ENCODE data around the gene POLR2B. TPM values are rescaled to one million over a fixed set of nuclear protein-coding genes. Genes with fewer than 3 reads are reported as not detected.

Gene POLR2B
- total and polyA plus RNA-seq, 2 of the 8 experiments (the other 6 are each of a cell fraction or from before 2014, with no cell fraction given): 59.3 to 115 TPM

- H3K27me3 ChIP-seq (replicated peaks in 1 of 4; ENCODE audit: control insufficient read depth in 3 of 4, extremely low read depth in 1 of 4, insufficient read depth in 3 of 4, low read length in 3 of 4): no peaks in the 10 kb centered on the region
- H3K4me1 ChIP-seq (replicated peaks in 1 of 4; ENCODE audit: control insufficient read depth in 3 of 4, insufficient read depth in 4 of 4, low read length in 3 of 4): no peaks in the 10 kb centered on the region
- no peak overlapping the region for H3K23ac ChIP-seq (ENCODE audit: insufficient read length)
- no peaks in the 10 kb centered on the region; the same call in 1 of the 2 replicates for H3K23me2 ChIP-seq (ENCODE audit: low read depth, low read length)
- H2BK20ac ChIP-seq (ENCODE audit: low read length): no peak overlapping the region
- 96% methylated on average over 7 of the region's 7 CpGs; no CpG with 5 or more reads in 1 of the 2 experiments for WGBS, 2 experiments (ENCODE audit: extremely low coverage in 1 of 2, insufficient coverage in 1 of 2, insufficient read length in 1 of 2, insufficient replicate concordance in 2 of 2, low coverage in 1 of 2, low lambda C conversion rate in 2 of 2, missing lambda C conversion rate in 1 of 2)
- H4K8ac ChIP-seq (ENCODE audit: extremely low read depth, insufficient read depth, low read length): no peak overlapping the region
- H2BK120ac ChIP-seq (replicated peaks; ENCODE audit: low read depth, low read length): no peak overlapping the region
- H2AFZ ChIP-seq (ENCODE audit: low read length): no peak overlapping the region
- H4K20me1 ChIP-seq (replicated peaks in 1 of 2; ENCODE audit: control insufficient read depth in 1 of 2, insufficient read depth in 2 of 2, low read length in 2 of 2): no peaks in the 10 kb centered on the region
- H3K9me3 ChIP-seq (ENCODE audit: insufficient read depth in 2 of 2, low read depth in 1 of 2, low read length in 1 of 2): no peaks in the 10 kb centered on the region
- H3K9ac ChIP-seq (replicated peaks in 1 of 4; ENCODE audit: extremely low read depth in 1 of 4, low read depth in 3 of 4, low read length in 3 of 4): no peak overlapping the region
- H2AK5ac ChIP-seq (ENCODE audit: low read depth, low read length): no peak overlapping the region
- no peak overlapping the region for H3K4me2 ChIP-seq (ENCODE audit: insufficient read depth in 1 of 2, low read depth in 2 of 2, low read length in 2 of 2)
- H3K4me3 ChIP-seq (ENCODE audit: extremely low read depth in 1 of 4, insufficient read depth in 2 of 4, low read depth in 3 of 4, low read length in 4 of 4): no peak overlapping the region
- H4K5ac ChIP-seq (ENCODE audit: insufficient read length, low read depth, low read length): no peak overlapping the region
- H3K79me2 ChIP-seq (ENCODE audit: control insufficient read depth in 1 of 2, insufficient read depth in 2 of 2, low read length in 2 of 2): 0 out of 4 replicates have a peak, but pooled peaks cover 0 to 3% of the 10 kb centered on the region in 2 experiments
- ChIA-PET POLR2A (ENCODE audit: partially characterized antibody) (interaction anchor here (0.8 to 1.1 kb wide), 3 partner anchors 22 to 47 kb away, joined by 3 to 4 read pairs (median 3); partner anchors contain the start of gene NOA1), CTCF (ENCODE audit: partially characterized antibody) (interaction anchor here (1.5 kb wide), 1 partner anchor 18 kb away, joined by 3 read pairs; no protein-coding TSS in a partner anchor)
- TF ChIP-seq KDM4A (IDR thresholded peaks at IDR 0.05; ENCODE audit: low read depth, low read length, severe bottlenecking) (no peak), SP4 (IDR thresholded peaks at IDR 0.05; ENCODE audit: low read length) (no peak), TEAD4 (IDR thresholded peaks at IDR 0.05; ENCODE audit: low read depth, low read length) (no peak)
- H3K27ac ChIP-seq (ENCODE audit: low read depth, low read length): no peak overlapping the region
- H2BK5ac ChIP-seq (ENCODE audit: low read depth, low read length): no peak overlapping the region
- DNase-seq (ENCODE audit: low read depth in 1 of 2, low spot score in 2 of 2) (no peak), FAIRE-seq (no peak)
- peaks cover 7 to 45% (median 17%) of the 10 kb centered on the region in 4 experiments; a peak in 7 of 8 replicates for H3K36me3 ChIP-seq (ENCODE audit: control insufficient read depth in 2 of 4, insufficient read depth in 4 of 4, low read length in 3 of 4)
- no peak overlapping the region for H3K56ac ChIP-seq (replicated peaks; ENCODE audit: insufficient read length, low read depth, low read length)
- no peak overlapping the region for H4K91ac ChIP-seq (replicated peaks; ENCODE audit: insufficient read length, low read length)
- no peak overlapping the region for H3K4ac ChIP-seq (replicated peaks; ENCODE audit: insufficient read length, low read depth, low read length)
- H3K14ac ChIP-seq (ENCODE audit: insufficient read length): no peak overlapping the region
- no peak overlapping the region for H3K18ac ChIP-seq (ENCODE audit: extremely low read depth, low read length)
- no peaks in the 10 kb centered on the region for H3K79me1 ChIP-seq (ENCODE audit: low read depth, low read length)
- no peak overlapping the region for H2BK15ac ChIP-seq (ENCODE audit: low read length)
- no peak overlapping the region for H2BK12ac ChIP-seq (ENCODE audit: low read depth, low read length)
These were observed 48.1 kb upstream of the POLR2B start for GRCh38 chr4:56930638-56931037.
